ENCODE results near the gene ARHGEF28.

The ARHGEF28 gene

GRCh38 chr5:73883646-73884045 lies 257.6 kb downstream of the ARHGEF28 start:
- no peak for DNase-seq

- DNase-seq, result no peak
Measured at GRCh38 chr5:73887688-73888087, 261.7 kb downstream of the ARHGEF28 start.

- no peak for DNase-seq
Measured at GRCh38 chr5:73890569-73890968, 264.6 kb downstream of the ARHGEF28 start.

GRCh38 chr5:73892218-73892617 lies 266.2 kb downstream of the ARHGEF28 start:
- no peak for DNase-seq

GRCh38 chr5:73892806-73893205 lies 266.8 kb downstream of the ARHGEF28 start:
- DNase-seq, result no peak

- DNase-seq, result no peak
Measured at GRCh38 chr5:73893813-73894212, 267.8 kb downstream of the ARHGEF28 start.

GRCh38 chr5:73894860-73895259 lies 268.9 kb downstream of the ARHGEF28 start:
- no peak for DNase-seq

GRCh38 chr5:73895471-73895870 lies 269.5 kb downstream of the ARHGEF28 start:
- no peak for DNase-seq

GRCh38 chr5:73896097-73896496 lies 270.1 kb downstream of the ARHGEF28 start:
- no peak for DNase-seq

- no peak for DNase-seq
Measured at GRCh38 chr5:73896668-73897067, 270.7 kb downstream of the ARHGEF28 start.

- no peak for DNase-seq
Measured at GRCh38 chr5:73897893-73898292, 271.9 kb downstream of the ARHGEF28 start.

- DNase-seq, result no peak
Measured at GRCh38 chr5:73899055-73899454, 273.1 kb downstream of the ARHGEF28 start.

- no peak for DNase-seq
Measured at GRCh38 chr5:73899916-73900315, 273.9 kb downstream of the ARHGEF28 start.

GRCh38 chr5:73900566-73900965 lies 274.6 kb downstream of the ARHGEF28 start:
- no peak for DNase-seq

- no peak for DNase-seq
Measured at GRCh38 chr5:73901043-73901442, 275.0 kb downstream of the ARHGEF28 start.

GRCh38 chr5:73901455-73901854 lies 275.5 kb downstream of the ARHGEF28 start:
- peak; percentile 56 for DNase-seq

- peak; percentile 68 for DNase-seq
Measured at GRCh38 chr5:73902327-73903051, 276.5 kb downstream of the ARHGEF28 start.

GRCh38 chr5:73903169-73903568 lies 277.2 kb downstream of the ARHGEF28 start:
- no peak for DNase-seq

GRCh38 chr5:73906277-73906676 lies 280.3 kb downstream of the ARHGEF28 start:
- DNase-seq, result no peak

GRCh38 chr5:73907164-73907563 lies 281.2 kb downstream of the ARHGEF28 start:
- DNase-seq, result no peak

GRCh38 chr5:73908395-73908794 lies 282.4 kb downstream of the ARHGEF28 start:
- DNase-seq, result no peak

- DNase-seq, result no peak
Measured at GRCh38 chr5:73908846-73909245, 282.9 kb downstream of the ARHGEF28 start.

- DNase-seq, result no peak
Measured at GRCh38 chr5:73909474-73909873, 283.5 kb downstream of the ARHGEF28 start.

- peak; percentile 26 for DNase-seq
Measured at GRCh38 chr5:73911761-73912393, 285.9 kb downstream of the ARHGEF28 start.

- DNase-seq, result no peak
Measured at GRCh38 chr5:73912821-73913271, 286.9 kb downstream of the ARHGEF28 start.
